Keratinocyte (primary cell): Measurements from ENCODE around the gene SNAP25. TPM values are rescaled to one million over a fixed set of nuclear protein-coding genes. Genes with fewer than 3 reads are reported as not detected.

Experiments
- DNase-seq: peaks from one replicate; pipeline ENCODE4 v3.0.0-alpha.2; 2011; ENCODE audit warnings: low read depth, missing footprints, low spot score
- FAIRE-seq: peaks from 2 replicates; lab custom pipeline; 2011; peaks lifted over from hg19 to GRCh38; lab: Jason Lieb, UNC
- H2AFZ ChIP-seq: 2 replicates; pipeline ENCODE4 v1.6.0; 2012; ENCODE audit warnings: low read length, control low read depth, inconsistent platforms; ENCODE audit not compliant: control insufficient read depth
- H3K27ac ChIP-seq: 2 replicates; pipeline ENCODE4 v1.5.1; 2011; ENCODE audit warnings: low read length; ENCODE audit not compliant: control insufficient read depth, insufficient read depth
- H3K27me3 ChIP-seq: 3 replicates; pipeline ENCODE4 v1.6.0; 2011; ENCODE audit warnings: low read length; ENCODE audit not compliant: control insufficient read depth, insufficient read depth; ENCODE audit errors: extremely low read depth
- H3K36me3 ChIP-seq, 2 experiments: 2 replicates in 1 of 2; 3 replicates in 1 of 2; pipeline ENCODE4 v1.5.1; 2011; ENCODE audit warnings: low read length in 2 of 2, mild to moderate bottlenecking in 1 of 2; ENCODE audit not compliant: control insufficient read depth in 2 of 2, insufficient read depth in 2 of 2; ENCODE audit errors: extremely low read depth in 1 of 2
- H3K4me1 ChIP-seq: 3 replicates; pipeline ENCODE4 v1.5.1; 2011; ENCODE audit warnings: low read length; ENCODE audit not compliant: control insufficient read depth, insufficient read depth; ENCODE audit errors: extremely low read depth
- H3K4me2 ChIP-seq: 3 replicates; pipeline ENCODE4 v1.6.0; 2011; ENCODE audit warnings: low read depth, low read length; ENCODE audit not compliant: control insufficient read depth, insufficient read depth; ENCODE audit errors: extremely low read depth
- H3K4me3 ChIP-seq, 3 experiments: fragments of 200-600 bp in 1 of 3; sonication (generic) in 1 of 3; 2 replicates in 2 of 3; 3 replicates in 1 of 3; pipeline ENCODE4 v1.5.1; 2011 to 2016; ENCODE audit warnings: low read length in 3 of 3, mild to moderate bottlenecking in 3 of 3, control low read depth in 2 of 3, inconsistent platforms in 1 of 3, low read depth in 1 of 3, mixed read lengths in 1 of 3, mixed run types in 1 of 3, moderate library complexity in 1 of 3; ENCODE audit not compliant: control insufficient read depth in 2 of 3, insufficient read depth in 2 of 3; ENCODE audit errors: extremely low read depth in 1 of 3
- H3K79me2 ChIP-seq: 2 replicates; pipeline ENCODE4 v1.6.0; 2012; ENCODE audit warnings: low read length; ENCODE audit not compliant: control insufficient read depth, insufficient read depth
- H3K9ac ChIP-seq: 3 replicates; pipeline ENCODE4 v1.6.0; 2011; ENCODE audit warnings: low read length; ENCODE audit not compliant: control insufficient read depth, insufficient read depth; ENCODE audit errors: extremely low read depth
- H3K9me1 ChIP-seq: 3 replicates; pipeline ENCODE4 v1.6.0; 2011; ENCODE audit warnings: low read length; ENCODE audit not compliant: control insufficient read depth, insufficient read depth; ENCODE audit errors: extremely low read depth
- H3K9me3 ChIP-seq: 2 replicates; pipeline ENCODE4 v1.5.1; 2012; ENCODE audit warnings: low read depth, low read length; ENCODE audit not compliant: control insufficient read depth
- H4K20me1 ChIP-seq: 3 replicates; pipeline ENCODE4 v1.6.0; 2011; ENCODE audit warnings: low read length; ENCODE audit not compliant: control insufficient read depth, insufficient read depth; ENCODE audit errors: extremely low read depth
- CTCF ChIP-seq, 3 experiments: IDR thresholded peaks in 1 of 3; conservative IDR thresholded peaks in 1 of 3; optimal IDR thresholded peaks in 1 of 3; 2 replicates in 2 of 3; 3 replicates in 1 of 3; pipeline versions ENCODE3 to v1.5.1; 2011; ENCODE audit warnings: low read length in 3 of 3, mild to moderate bottlenecking in 3 of 3, moderate library complexity in 2 of 3, control low read depth in 1 of 3, inconsistent platforms in 1 of 3; ENCODE audit not compliant: insufficient read depth in 2 of 3; ENCODE audit errors: extremely low read depth in 1 of 3
- EZH2 ChIP-seq: IDR thresholded peaks from one replicate; pipeline ENCODE4 v1.6.1; 2012; ENCODE audit warnings: inconsistent platforms, mild to moderate bottlenecking, low read length, moderate library complexity
- dilution Hi-C: fragments of 300-500 bp; cut with MboI; formaldehyde crosslinking; loops from one replicate; pipeline ENCODE4 v1.7.0; 2020; ENCODE audit warnings: low sequenced_read_pairs; ENCODE audit not compliant: extremely low pct_ligation_motif_present
- polyA plus RNA-seq, 5 experiments: library from polyadenylated mRNA; depleted of rRNA in 3 of 5; stranded (reverse) in 3 of 5; stranded (forward) in 1 of 5; unstranded in 1 of 5; fragments of >200 nt; gene quantifications; 1 replicate in 1 of 5; 2 replicates in 3 of 5; 3 replicates in 1 of 5; pipeline versions ENCODE4 v1.2.1 to v1.2.3, GENCODE V29; 2011 to 2012; ENCODE audit warnings: missing spikeins in 2 of 5, low read depth in 1 of 5, low replicate concordance in 1 of 5

Gene SNAP25
- polyA plus RNA-seq, 1 donor (not counting 4 experiments of a cell fraction or from before 2014, with no cell fraction given), result not detected

- Histone ChIP-seq H3K79me2 (no peaks in the 10 kb centered on the region), H2AFZ (no peak overlapping the region), H3K9ac (no peak overlapping the region), H3K4me2 (no peak overlapping the region), H3K27ac (no peak overlapping the region), H4K20me1 (no peaks in the 10 kb centered on the region), H3K9me1 (no peaks in the 10 kb centered on the region), H3K36me3 (no peaks in the 10 kb centered on the region), H3K4me1 (no peaks in the 10 kb centered on the region), H3K9me3 (no peaks in the 10 kb centered on the region), H3K27me3 (no peaks in the 10 kb centered on the region), H3K4me3 (no peak overlapping the region)
- DNase-seq (no peak), FAIRE-seq (no peak)
- dilution Hi-C loops, result no loop called here
- TF ChIP-seq CTCF (optimal IDR thresholded peaks at IDR 0.05 in 1 of 3, IDR thresholded peaks at IDR 0.05 in 1 of 3, conservative IDR thresholded peaks at IDR 0.05 in 1 of 3; ENCODE audit: extremely low read depth in 1 of 3, insufficient read depth in 2 of 3, low read length in 3 of 3) (no peak), EZH2 (no peak)
Measured at GRCh38 chr20:10323729-10324128, 105.1 kb downstream of the SNAP25 start.

- Histone ChIP-seq H3K79me2 (no peaks in the 10 kb centered on the region), H2AFZ (no peak overlapping the region), H3K9me3 (no peaks in the 10 kb centered on the region), H3K27ac (no peak overlapping the region), H3K9me1 (no peaks in the 10 kb centered on the region), H4K20me1 (no peaks in the 10 kb centered on the region), H3K4me1 (no peaks in the 10 kb centered on the region), H3K9ac (no peak overlapping the region), H3K4me2 (no peak overlapping the region), H3K36me3 (no peaks in the 10 kb centered on the region), H3K27me3 (no peaks in the 10 kb centered on the region), H3K4me3 (no peak overlapping the region)
- DNase-seq (no peak), FAIRE-seq (no peak)
- TF ChIP-seq CTCF (optimal IDR thresholded peaks at IDR 0.05 in 1 of 3, IDR thresholded peaks at IDR 0.05 in 1 of 3, conservative IDR thresholded peaks at IDR 0.05 in 1 of 3; ENCODE audit: extremely low read depth in 1 of 3, insufficient read depth in 2 of 3, low read length in 3 of 3), result no peak
- TF ChIP-seq EZH2, result no peak
- dilution Hi-C loops, result no loop called here
Measured at GRCh38 chr20:10324198-10324847, 105.7 kb downstream of the SNAP25 start.
